ENCODE data around the gene CDHR5. TPM values are rescaled to one million over a fixed set of nuclear protein-coding genes. Genes with fewer than 3 reads are reported as not detected.

CDHR5 gene
- total RNA-seq, 4 donors from 2014 or later, result not detected

- no peak for TF ChIP-seq CTCF (IDR thresholded peaks at IDR 0.05; ENCODE audit: low read depth)
Observed at GRCh38 chr11:586376-587316, 38.1 kb downstream of the CDHR5 start.

- no peak for TF ChIP-seq CTCF (IDR thresholded peaks at IDR 0.05; ENCODE audit: low read depth)
Observed at GRCh38 chr11:584287-584686, 40.5 kb downstream of the CDHR5 start.

GRCh38 chr11:581752-582151, 43.0 kb downstream of the CDHR5 start:
- TF ChIP-seq CTCF (IDR thresholded peaks at IDR 0.05; ENCODE audit: low read depth), result no peak

- TF ChIP-seq CTCF (IDR thresholded peaks at IDR 0.05; ENCODE audit: low read depth), result no peak
Observed at GRCh38 chr11:581342-581741, 43.4 kb downstream of the CDHR5 start.

GRCh38 chr11:579830-580601, 44.7 kb downstream of the CDHR5 start:
- TF ChIP-seq CTCF (IDR thresholded peaks at IDR 0.05; ENCODE audit: low read depth), result no peak

- TF ChIP-seq CTCF (IDR thresholded peaks at IDR 0.05; ENCODE audit: low read depth), result no peak
Observed at GRCh38 chr11:578276-579035, 46.3 kb downstream of the CDHR5 start.

- no peak for TF ChIP-seq CTCF (IDR thresholded peaks at IDR 0.05; ENCODE audit: low read depth)
Observed at GRCh38 chr11:577611-577894, 47.2 kb downstream of the CDHR5 start.
